MCF 10A (cell line): ENCODE data around the gene KIAA1328. TPM values are rescaled to one million over a fixed set of nuclear protein-coding genes. Genes with fewer than 3 reads are reported as not detected.
"Not testable (repeated sequence)": the region's sequence is repeated elsewhere in the genome, so short reads cannot be mapped to it uniquely, and the experiment has no call there.

Experiments
- BruUV-seq: library from RNA; stranded (reverse); fragments of 400-500 nt; replicated peaks from 2 replicates; lab custom pipeline; 2021; lab: Mats Ljungman, UMichigan
- CTCF ChIA-PET: fragments of 300-600 bp; sonication (Branson Sonifier 250); formaldehyde crosslinking; extraction: SDS; loops from one replicate; lab custom pipeline; 2021; ENCODE audit warnings: antibody characterized with exemption, inconsistent platforms; lab: Yijun Ruan, JAX
- POLR2A ChIA-PET: fragments of 300-600, 350-650 bp; sonication (Branson Sonifier 250); formaldehyde crosslinking; extraction: SDS; loops from one replicate; lab custom pipeline; 2020; ENCODE audit warnings: antibody characterized with exemption, inconsistent platforms; lab: Yijun Ruan, JAX
- DNase-seq: peaks from one replicate; pipeline ENCODE4 v3.0.0-alpha.2; 2018; ENCODE audit not compliant: unreplicated experiment
- H3K27ac Mint-ChIP-seq: one replicate; pipeline ENCODE4 v1.8.0; 2022; ENCODE audit warnings: mild to moderate bottlenecking, low read depth, mixed read lengths; ENCODE audit not compliant: unreplicated experiment
- H3K27me3 Mint-ChIP-seq: one replicate; pipeline ENCODE4 v1.8.0; 2022; ENCODE audit warnings: mixed read lengths; ENCODE audit not compliant: insufficient read depth, unreplicated experiment
- H3K36me3 Mint-ChIP-seq: one replicate; pipeline ENCODE4 v1.8.0; 2022; ENCODE audit warnings: mild to moderate bottlenecking, moderate library complexity, mixed read lengths; ENCODE audit not compliant: insufficient read depth, unreplicated experiment
- H3K4me1 Mint-ChIP-seq: one replicate; pipeline ENCODE4 v1.8.0; 2022; ENCODE audit warnings: mixed read lengths; ENCODE audit not compliant: insufficient read depth, unreplicated experiment
- H3K4me3 Mint-ChIP-seq: one replicate; pipeline ENCODE4 v1.8.0; 2022; ENCODE audit warnings: mild to moderate bottlenecking, moderate library complexity, mixed read lengths; ENCODE audit not compliant: unreplicated experiment
- H3K9me3 Mint-ChIP-seq: one replicate; pipeline ENCODE4 v1.8.0; 2022; ENCODE audit warnings: mixed read lengths; ENCODE audit not compliant: unreplicated experiment
- CTCF ChIP-seq: fragments of 200-600 bp; IDR thresholded peaks from one replicate; pipeline ENCODE4 v1.8.0; 2022; ENCODE audit warnings: antibody characterized with exemption, mild to moderate bottlenecking; ENCODE audit not compliant: unreplicated experiment
- intact Hi-C: fragments of 100-400 bp; cut with micrococcal nuclease; formaldehyde crosslinking; loops from 2 replicates; pipeline ENCODE4 v1.14.1; 2022
- total RNA-seq: library from RNA; stranded (reverse); gene quantifications from 2 replicates; pipeline ENCODE4 v1.2.3, GENCODE V29; 2022

KIAA1328 gene
- total RNA-seq, 1 experiment from 2014 or later = 4.1 TPM

- POLR2A ChIA-PET = no interaction called here
- no peaks in the 10 kb centered on the region for H3K9me3 Mint-ChIP-seq
- intact Hi-C loops = no loop called here
- H3K4me3 Mint-ChIP-seq = no peak overlapping the region
- CTCF ChIA-PET = no interaction called here
- H3K27ac Mint-ChIP-seq = no peak overlapping the region
- no TSS peak for BruUV-seq
- H3K27me3 Mint-ChIP-seq = no peaks in the 10 kb centered on the region
- H3K4me1 Mint-ChIP-seq = no peaks in the 10 kb centered on the region
- no peak for TF ChIP-seq CTCF
- no peaks in the 10 kb centered on the region for H3K36me3 Mint-ChIP-seq
- no peak for DNase-seq
Measured at GRCh38 chr18:37162551-37162950, 333.6 kb downstream of the KIAA1328 start.

DNA sequence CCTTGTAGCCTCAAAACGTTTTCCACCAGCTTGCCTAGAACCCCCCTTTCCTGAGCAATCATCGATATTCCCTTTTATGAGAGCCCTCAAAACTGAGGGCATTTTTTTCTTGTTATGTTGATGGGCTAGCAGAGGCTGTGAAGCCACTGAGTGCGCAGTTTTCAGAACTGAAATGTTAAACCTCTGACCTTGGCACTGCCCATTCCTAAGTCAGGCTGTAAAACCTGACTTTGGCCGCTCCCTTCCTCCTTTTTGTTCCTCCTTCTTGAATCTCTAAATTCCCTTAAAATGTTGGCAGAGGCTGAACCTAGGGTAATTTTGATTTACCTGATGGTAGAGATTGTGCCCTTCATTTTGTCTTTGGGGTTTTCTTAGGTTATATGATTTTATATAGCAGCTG, 334.2 kb downstream of the KIAA1328 start:
- intact Hi-C loops = no loop called here
- Mint-ChIP-seq H3K27me3 (no peaks in the 10 kb centered on the region), H3K9me3 (no peaks in the 10 kb centered on the region), H3K36me3 (no peaks in the 10 kb centered on the region), H3K4me1 (no peaks in the 10 kb centered on the region), H3K4me3 (no peak overlapping the region), H3K27ac (no peak overlapping the region)
- no peak for TF ChIP-seq CTCF
- CTCF ChIA-PET = no interaction called here
- no TSS peak for BruUV-seq
- no peak for DNase-seq
- POLR2A ChIA-PET = no interaction called here

DNA sequence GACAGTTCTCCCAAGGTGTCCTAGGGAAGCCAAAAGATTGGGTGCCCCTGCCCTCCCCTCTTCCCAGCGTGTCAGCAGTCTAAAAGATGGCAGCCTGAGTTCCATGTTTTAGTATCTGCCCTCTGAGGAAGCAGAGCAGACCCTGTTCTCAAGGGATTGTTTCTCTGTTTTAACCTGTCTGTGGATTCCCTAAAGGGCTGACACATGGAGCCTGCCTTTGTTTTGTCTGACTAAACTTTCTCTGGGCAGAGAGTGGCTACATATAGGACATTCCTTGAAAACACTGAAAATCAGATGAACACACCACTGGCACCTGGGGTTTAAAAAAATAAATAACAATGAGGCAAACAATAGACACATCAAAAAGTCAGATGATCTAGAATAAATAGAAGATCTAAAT, 337.6 kb downstream of the KIAA1328 start:
- no TSS peak for BruUV-seq

GRCh38 chr18:37166966-37167365, 338.0 kb downstream of the KIAA1328 start:
- not testable (repeated sequence) for H3K4me1 Mint-ChIP-seq

More for the DNA sequence above, 337.6 kb downstream of the KIAA1328 start:
- intact Hi-C loops = no loop called here
- no peaks in the 10 kb centered on the region for H3K9me3 Mint-ChIP-seq
- H3K27ac Mint-ChIP-seq = no peak overlapping the region
- no peak for DNase-seq
- no peaks in the 10 kb centered on the region for H3K36me3 Mint-ChIP-seq
- ChIA-PET CTCF (no interaction called here), POLR2A (interaction anchor here (0.7 kb wide), 1 partner anchor 12 kb away, joined by 6 read pairs; no protein-coding TSS in a partner anchor)
- no peaks in the 10 kb centered on the region for H3K27me3 Mint-ChIP-seq
- H3K4me1 Mint-ChIP-seq = no peaks in the 10 kb centered on the region
- no peak overlapping the region for H3K4me3 Mint-ChIP-seq
- no peak for TF ChIP-seq CTCF

DNA sequence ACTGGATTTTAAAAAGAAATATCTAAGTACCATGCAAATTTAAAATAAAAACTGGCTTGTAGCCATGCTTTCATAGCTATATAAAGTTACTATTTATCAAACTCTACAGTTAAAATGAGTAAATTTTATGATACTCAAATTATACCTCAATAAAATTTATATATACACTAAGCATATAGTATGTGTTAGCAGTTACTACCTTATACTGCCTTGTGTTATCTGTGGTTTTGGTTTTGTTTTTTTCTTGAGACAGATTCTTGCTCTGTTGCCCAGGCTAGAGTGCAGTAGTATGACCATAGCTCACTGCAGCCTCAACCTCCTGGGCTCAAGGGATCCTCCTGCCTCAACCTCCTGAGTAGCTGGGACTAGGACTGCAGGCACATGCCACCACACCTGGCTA, 342.1 kb downstream of the KIAA1328 start:
- POLR2A ChIA-PET = no interaction called here
- no TSS peak for BruUV-seq
- no peak for TF ChIP-seq CTCF
- intact Hi-C loops = loop anchor here (2.0 kb wide), 1 partner anchor 42 kb away; no protein-coding TSS in a partner anchor
- DNase-seq = no peak
- no peaks in the 10 kb centered on the region for H3K4me1 Mint-ChIP-seq
- no peak overlapping the region for H3K4me3 Mint-ChIP-seq
- H3K27ac Mint-ChIP-seq = no peak overlapping the region
- no peaks in the 10 kb centered on the region for H3K27me3 Mint-ChIP-seq
- CTCF ChIA-PET = no interaction called here
- no peaks in the 10 kb centered on the region for H3K36me3 Mint-ChIP-seq
- H3K9me3 Mint-ChIP-seq = no peaks in the 10 kb centered on the region

More at GRCh38 chr18:37166966-37167365, 338.0 kb downstream of the KIAA1328 start:
- H3K27ac Mint-ChIP-seq, H3K27me3 Mint-ChIP-seq, H3K9me3 Mint-ChIP-seq, CTCF ChIA-PET, H3K4me3 Mint-ChIP-seq, BruUV-seq, intact Hi-C loops, H3K36me3 Mint-ChIP-seq, DNase-seq: not testable (repeated sequence)
- POLR2A ChIA-PET = interaction anchor here (0.7 kb wide), 1 partner anchor 356 kb away, joined by 3 read pairs; no protein-coding TSS in a partner anchor
